Right kidney (tissue), 9 donors: ENCODE measurements around the gene SMG5.
A peak's percentile ranks its signal among the peaks of the same experiment; 100 is the strongest.
"Not testable (repeated sequence)": the region's sequence is repeated elsewhere in the genome, so short reads cannot be mapped to it uniquely, and the experiment has no call there.

Source experiments
- DNase-seq: peaks from one replicate; pipeline ENCODE4 v3.0.0-alpha.2; 2016
- long read RNA-seq, 8 donors: transcript quantifications; one replicate each; lab custom pipeline, GENCODE V29; 2026

Gene SMG5
- long read RNA-seq, donor 1, full-length matches to known transcripts = 4 of 4 reads
- long read RNA-seq, donor 1, partial matches to known transcripts = 0 of 4 reads
- long read RNA-seq, donor 1, other reads (novel, unspliced or antisense) = 0 of 4 reads
- long read RNA-seq, donor 2, full-length matches to known transcripts = 1 of 1 reads
- long read RNA-seq, donor 2, partial matches to known transcripts = 0 of 1 reads
- long read RNA-seq, donor 2, other reads (novel, unspliced or antisense) = 0 of 1 reads
- long read RNA-seq, donor 3, full-length matches to known transcripts = 2 of 2 reads
- long read RNA-seq, donor 3, partial matches to known transcripts = 0 of 2 reads
- long read RNA-seq, donor 3, other reads (novel, unspliced or antisense) = 0 of 2 reads
- long read RNA-seq, donor 4, full-length matches to known transcripts = 2 of 8 reads
- long read RNA-seq, donor 4, partial matches to known transcripts = 6 of 8 reads
- long read RNA-seq, donor 4, other reads (novel, unspliced or antisense) = 0 of 8 reads
- long read RNA-seq, donor 5, full-length matches to known transcripts = 11 of 11 reads
- long read RNA-seq, donor 5, partial matches to known transcripts = 0 of 11 reads
- long read RNA-seq, donor 5, other reads (novel, unspliced or antisense) = 0 of 11 reads
- long read RNA-seq, donor 6, full-length matches to known transcripts = 3 of 8 reads
- long read RNA-seq, donor 6, partial matches to known transcripts = 5 of 8 reads
- long read RNA-seq, donor 6, other reads (novel, unspliced or antisense) = 0 of 8 reads
- long read RNA-seq, donor 7, full-length matches to known transcripts = 5 of 10 reads
- long read RNA-seq, donor 7, partial matches to known transcripts = 5 of 10 reads
- long read RNA-seq, donor 7, other reads (novel, unspliced or antisense) = 0 of 10 reads
- long read RNA-seq, donor 8, full-length matches to known transcripts = 4 of 4 reads
- long read RNA-seq, donor 8, partial matches to known transcripts = 0 of 4 reads
- long read RNA-seq, donor 8, other reads (novel, unspliced or antisense) = 0 of 4 reads

GRCh38 chr1:156282479-156283222 is at the start of gene SMG5:
Gene SMG5 (minus strand): TSS chr1:156282825. CDS start chr1:156282680, 145 bp downstream.
- DNase-seq = peak; percentile 90

GRCh38 chr1:156323179-156323578 is 40.6 kb upstream of the SMG5 start:
- DNase-seq = not testable (repeated sequence)

DNA sequence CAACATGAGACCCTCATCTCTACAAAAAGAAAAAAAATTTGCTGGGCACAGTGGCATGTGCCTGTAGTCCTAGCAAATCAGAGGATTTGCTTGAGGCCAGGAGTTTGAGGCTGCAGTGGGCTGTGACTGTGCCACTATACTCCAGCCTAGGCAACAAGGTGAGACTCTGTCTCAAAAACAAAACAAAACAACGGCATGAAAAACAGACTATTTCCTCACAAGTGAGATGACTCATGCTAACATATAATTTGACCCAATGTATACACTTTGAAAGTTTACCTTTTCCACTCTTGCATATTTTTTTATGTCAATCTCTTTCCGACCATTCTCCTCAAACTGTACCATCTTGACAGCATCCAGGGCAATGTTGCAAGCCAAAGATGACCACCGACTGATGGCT is 37.9 kb upstream of the SMG5 start:
- no peak for DNase-seq

DNA sequence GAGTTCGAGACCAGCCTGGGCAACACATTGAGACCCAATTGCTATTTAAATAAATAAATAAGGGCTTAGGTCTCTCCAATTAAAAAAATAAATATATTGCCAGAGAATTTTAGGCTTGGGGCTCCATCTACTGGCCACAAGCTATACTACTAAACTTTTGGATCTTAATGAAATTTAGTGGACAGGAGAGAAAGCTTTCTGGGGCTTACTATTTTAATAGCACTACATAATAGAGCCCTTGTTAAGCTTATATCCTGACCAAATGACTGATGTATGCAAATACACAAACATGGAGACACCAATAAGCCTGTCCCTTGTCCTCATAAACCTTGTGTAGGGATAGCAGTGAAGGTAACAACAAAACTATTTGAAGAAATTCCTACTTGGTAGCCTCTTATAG is 37.0 kb upstream of the SMG5 start:
- no peak for DNase-seq

GRCh38 chr1:156316909-156317308 is 34.3 kb upstream of the SMG5 start:
- no peak for DNase-seq

DNA sequence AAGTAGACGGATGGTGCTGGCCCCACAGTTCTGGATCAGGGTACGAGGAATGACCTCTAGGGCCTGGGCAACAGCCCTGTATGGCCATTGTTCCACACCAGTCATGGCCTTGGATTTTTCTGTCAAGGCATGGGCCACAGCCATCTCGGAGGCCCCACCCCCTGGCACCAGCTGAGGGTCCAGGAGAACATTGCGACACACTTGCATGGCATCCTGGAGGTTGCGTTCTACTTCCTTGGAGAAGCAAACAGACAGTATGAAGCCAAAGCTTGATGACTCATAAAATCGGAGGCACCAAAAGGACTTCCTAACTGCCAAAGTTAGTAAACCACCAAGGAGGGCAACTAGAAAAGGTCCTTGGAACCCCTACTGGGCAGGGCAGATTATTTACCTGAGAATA is 28.3 kb upstream of the SMG5 start:
- DNase-seq = no peak

DNA sequence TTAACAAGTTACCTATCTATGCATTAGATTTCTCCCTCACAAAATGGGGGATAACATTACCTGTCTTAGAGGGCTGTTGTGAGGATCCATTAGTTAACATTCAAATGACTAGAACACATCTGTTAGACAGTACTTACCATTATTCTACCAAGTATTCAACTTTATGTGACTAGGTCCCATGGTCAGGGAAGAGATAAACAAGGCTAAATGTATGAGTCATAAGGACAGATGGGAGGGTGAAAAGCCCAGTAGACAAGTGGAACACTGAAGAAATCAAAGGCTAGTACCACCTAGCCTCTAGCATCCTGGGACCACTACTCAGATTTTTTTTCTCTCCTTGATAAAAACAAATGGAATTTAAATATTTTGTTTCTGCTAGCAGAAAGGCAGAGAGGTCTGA is 25.5 kb upstream of the SMG5 start:
- no peak for DNase-seq

DNA sequence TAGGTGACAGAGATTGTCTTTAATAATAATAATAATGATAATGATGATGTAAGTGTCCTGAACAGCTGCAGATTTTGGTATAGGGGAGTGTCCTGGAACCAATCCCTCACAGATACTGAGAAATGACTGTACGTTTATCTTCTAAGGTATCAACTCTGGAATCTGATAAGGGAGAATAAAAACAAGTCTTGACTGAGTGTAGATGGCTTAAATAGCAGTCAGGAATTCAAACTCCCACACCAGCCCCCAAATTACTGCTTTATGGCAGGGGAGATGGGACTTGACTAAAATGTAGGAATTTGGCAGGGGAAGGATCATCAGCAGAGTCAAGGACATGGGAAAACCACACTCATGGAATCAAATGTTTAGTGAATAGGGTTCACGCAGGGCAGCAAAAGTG is 22.6 kb upstream of the SMG5 start:
- no peak for DNase-seq

DNA sequence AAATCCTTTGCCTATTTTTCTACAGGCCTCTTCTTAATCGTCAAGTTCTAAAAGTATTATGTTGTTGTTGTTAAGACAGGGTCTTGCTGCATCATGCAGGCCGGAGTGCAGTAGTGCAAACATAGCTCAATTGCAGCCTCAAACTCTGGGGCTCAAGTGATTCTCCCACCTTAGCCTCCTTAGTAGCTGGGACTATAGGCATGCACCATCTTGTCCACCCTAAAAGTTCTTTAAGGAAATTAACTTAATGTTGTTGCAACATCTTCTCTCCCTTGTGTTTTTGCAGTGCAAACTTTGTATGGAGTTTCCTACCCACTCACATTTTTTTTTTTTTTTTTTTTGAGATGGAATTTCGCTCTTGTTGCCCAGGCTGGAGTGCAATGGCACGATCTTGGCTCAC is 20.6 kb upstream of the SMG5 start:
- DNase-seq = no peak

- DNase-seq = no peak
These were observed 16.3 kb upstream of the SMG5 start, which contains the start of gene VHLL for GRCh38 chr1:156298852-156299357. Gene VHLL (minus strand): TSS chr1:156299307. CDS start chr1:156299189, 118 bp downstream.

DNA sequence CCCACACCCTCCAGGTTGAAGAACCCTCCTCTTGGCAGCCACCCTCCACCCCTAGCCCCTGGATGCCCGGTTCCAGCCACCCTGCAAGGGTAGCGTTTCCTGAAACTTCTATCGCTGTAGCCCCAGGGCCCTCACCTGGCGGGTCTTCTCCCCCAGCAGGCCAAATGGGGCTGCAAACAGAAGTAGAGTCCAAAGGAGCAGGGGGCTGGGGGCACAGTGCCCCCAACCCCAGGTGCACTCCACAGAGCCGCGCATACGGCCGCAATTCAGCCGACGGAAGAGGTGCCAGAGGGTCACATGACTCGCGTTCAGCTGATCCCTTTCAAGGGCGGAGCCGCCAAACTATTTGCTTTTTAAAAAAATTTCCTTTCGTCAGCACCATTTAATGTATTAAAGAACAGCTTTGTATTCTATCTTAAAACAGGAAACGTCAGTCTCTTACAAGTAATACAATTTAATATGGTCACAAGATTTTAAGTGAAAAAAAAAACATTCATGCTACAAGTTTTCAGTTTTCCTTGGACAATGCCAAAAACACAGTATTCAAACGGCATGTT is 12.8 kb upstream of the SMG5 start, which contains the start of gene GLMP:
GLMP (minus strand) TSS at position 289 of the 557 bp plus-strand sequence; CDS start at position 255, 34 bp downstream.
- DNase-seq = peak; percentile 54

GRCh38 chr1:156293895-156294294 is 11.3 kb upstream of the SMG5 start:
- DNase-seq = no peak

DNA sequence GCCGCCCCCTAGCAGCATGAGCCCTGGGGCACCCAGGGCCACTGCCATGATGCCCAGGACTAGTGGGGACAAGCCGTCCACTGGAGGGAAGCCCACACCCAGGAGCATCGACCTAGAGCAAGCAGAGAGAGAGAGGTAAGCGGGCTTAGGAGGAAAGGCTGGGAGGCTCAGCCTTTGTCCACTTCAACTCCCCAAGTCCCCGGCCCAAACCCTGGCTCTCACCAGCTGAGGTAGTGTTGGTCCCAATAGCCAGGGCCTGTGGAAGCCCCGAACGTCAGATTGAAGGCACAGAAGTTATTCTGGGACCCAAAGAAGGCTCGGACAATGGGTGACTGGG is 10.4 kb upstream of the SMG5 start:
- DNase-seq = no peak

DNA sequence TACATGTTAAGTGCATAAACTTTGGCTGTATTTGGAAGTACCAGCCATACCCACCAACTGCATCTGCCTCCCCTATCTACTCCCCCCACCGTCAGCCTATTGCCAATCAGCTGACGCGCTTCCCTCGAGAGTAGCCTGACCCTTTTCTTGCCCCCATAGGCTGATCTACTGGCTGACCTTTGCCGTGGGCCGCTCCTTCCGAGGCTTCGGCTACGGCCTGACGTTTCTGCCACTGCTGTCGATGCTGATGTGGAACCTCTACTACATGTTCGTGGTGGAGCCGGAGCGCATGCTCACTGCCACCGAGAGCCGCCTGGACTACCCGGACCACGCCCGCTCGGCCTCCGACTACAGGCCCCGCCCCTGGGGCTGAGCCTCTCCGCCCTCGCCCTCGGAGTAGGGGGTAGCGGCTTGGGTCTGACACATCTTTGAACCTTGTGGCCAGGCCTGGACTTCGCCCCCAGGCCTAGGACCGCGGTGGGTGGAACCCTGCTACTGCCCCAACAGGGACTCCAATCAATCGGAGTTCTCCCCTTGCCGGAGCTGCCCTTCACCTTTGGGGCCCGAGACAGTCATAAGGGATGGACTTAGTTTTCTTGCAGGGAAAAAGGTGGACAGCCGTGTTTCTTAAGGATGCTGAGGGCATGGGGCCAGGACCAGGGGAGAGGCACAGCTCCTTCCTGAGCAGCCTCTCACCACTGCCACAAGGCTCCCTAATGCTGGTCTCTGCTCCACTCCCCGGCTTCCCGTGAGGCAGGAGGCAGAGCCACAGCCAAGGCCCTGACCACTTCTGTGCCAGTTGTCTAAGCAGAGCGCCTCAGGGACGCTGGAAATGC is 8.8 kb upstream of the SMG5 start:
- peak; percentile 78 for DNase-seq

- no peak for DNase-seq
These were observed 7.2 kb upstream of the SMG5 start for GRCh38 chr1:156289857-156290256.

DNA sequence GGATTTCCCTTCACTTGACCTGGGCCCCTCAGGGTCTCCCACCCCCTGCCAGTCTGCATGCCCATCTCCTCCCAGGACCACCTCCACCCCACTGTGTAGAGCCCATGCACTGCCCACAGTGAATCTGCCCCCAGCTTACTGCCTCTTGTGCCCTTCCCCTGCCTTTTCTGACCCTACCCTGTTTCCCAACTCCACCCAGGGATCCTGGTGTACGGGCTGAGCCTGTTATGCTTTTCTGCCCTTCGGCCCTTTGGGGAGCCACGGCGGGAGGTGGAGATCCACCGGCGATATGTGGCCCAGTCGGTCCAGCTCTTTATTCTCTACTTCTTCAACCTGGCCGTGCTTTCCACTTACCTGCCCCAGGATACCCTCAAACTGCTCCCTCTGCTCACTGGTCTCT is 3.4 kb upstream of the SMG5 start:
- no peak for DNase-seq

DNA sequence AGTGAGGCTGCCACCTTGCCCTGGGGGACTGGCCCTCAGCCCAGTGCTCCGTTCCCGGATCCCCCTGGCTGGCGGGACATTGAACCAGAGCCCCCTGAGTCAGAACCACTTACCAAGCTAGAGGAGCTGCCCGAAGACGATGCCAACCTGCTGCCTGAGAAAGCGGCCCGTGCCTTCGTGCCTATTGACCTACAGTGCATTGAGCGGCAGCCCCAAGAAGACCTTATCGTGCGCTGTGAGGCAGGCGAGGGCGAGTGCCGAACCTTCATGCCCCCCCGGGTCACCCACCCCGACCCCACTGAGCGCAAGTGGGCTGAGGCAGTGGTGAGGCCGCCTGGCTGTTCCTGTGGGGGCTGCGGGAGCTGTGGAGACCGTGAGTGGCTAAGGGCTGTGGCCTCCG is 2.8 kb upstream of the SMG5 start:
- no peak for DNase-seq

DNA sequence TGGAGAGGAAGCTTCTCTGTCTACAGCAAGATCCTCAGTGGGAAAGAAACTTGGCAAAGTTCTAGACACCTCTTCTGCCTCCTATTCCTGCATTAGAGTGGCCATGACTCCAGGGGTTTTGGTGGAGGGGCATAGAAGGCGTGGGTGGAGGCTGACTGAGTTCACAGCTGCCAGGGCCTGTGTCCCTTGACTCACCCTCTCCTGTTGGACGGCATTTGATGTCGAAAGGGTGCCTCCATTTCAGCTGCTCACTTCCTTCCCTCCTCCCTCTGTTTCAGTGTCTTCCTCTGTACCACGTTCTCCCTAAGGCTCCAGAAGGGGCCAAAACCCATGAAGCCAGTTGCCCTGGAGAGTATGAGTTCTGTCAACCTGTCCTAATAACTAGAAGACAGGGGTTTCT is 2.1 kb upstream of the SMG5 start:
- no peak for DNase-seq

- DNase-seq = no peak
These were observed 1.5 kb upstream of the SMG5 start, which contains the start of gene TMEM79 for GRCh38 chr1:156284112-156284511. Gene TMEM79 (plus strand): TSS chr1:156284325. CDS start chr1:156285227, 902 bp downstream.

- DNase-seq = no peak
These were observed 896 bp upstream of the SMG5 start for GRCh38 chr1:156283521-156283920.
